Liver (tissue), 9 donors: ENCODE data around the gene ABCB4. TPM values are rescaled to one million over a fixed set of nuclear protein-coding genes. Genes with fewer than 3 reads are reported as not detected.

ENCODE experiments used
- DNase-seq: peaks from one replicate; pipeline ENCODE4 v3.0.0-alpha.2; 2017; ENCODE audit warnings: low spot score
- H3K27ac ChIP-seq, 2 donors: one replicate each; pipeline ENCODE4 v1.7.0; 2013; ENCODE audit warnings: inconsistent platforms in 2 of 2, low read length in 2 of 2, control low read depth in 1 of 2, low read depth in 1 of 2, mild to moderate bottlenecking in 1 of 2
- H3K27me3 ChIP-seq, 4 donors: one replicate each; pipeline versions ENCODE4 v1.6.1 to v1.7.0; 2013; ENCODE audit warnings: low read length in 3 of 4, inconsistent platforms in 1 of 4, mild to moderate bottlenecking in 1 of 4, moderate library complexity in 1 of 4; ENCODE audit not compliant: control insufficient read depth in 4 of 4, insufficient read depth in 4 of 4
- H3K36me3 ChIP-seq, 4 donors: one replicate each; pipeline versions ENCODE4 v1.6.1 to v1.7.0; 2013; ENCODE audit warnings: low read length in 3 of 4, mild to moderate bottlenecking in 3 of 4, low read depth in 1 of 4, moderate library complexity in 1 of 4; ENCODE audit not compliant: control insufficient read depth in 4 of 4, insufficient read depth in 3 of 4
- H3K4me1 ChIP-seq, 4 donors: one replicate each; pipeline versions ENCODE4 v1.6.1 to v1.7.0; 2013; ENCODE audit warnings: low read length in 3 of 4, mild to moderate bottlenecking in 3 of 4, moderate library complexity in 1 of 4; ENCODE audit not compliant: control insufficient read depth in 4 of 4, insufficient read depth in 4 of 4
- H3K4me3 ChIP-seq, 3 donors: one replicate each; pipeline versions ENCODE4 v1.6.1 to v1.7.0; 2013; ENCODE audit warnings: low read length in 3 of 3, control low read depth in 1 of 3, low read depth in 1 of 3, mild to moderate bottlenecking in 1 of 3
- H3K9ac ChIP-seq, 2 donors: one replicate each; pipeline ENCODE4 v1.7.0; 2013; ENCODE audit warnings: low read length in 2 of 2, mild to moderate bottlenecking in 2 of 2, moderate library complexity in 2 of 2, control low read depth in 1 of 2, low read depth in 1 of 2
- H3K9me3 ChIP-seq, 4 donors: one replicate each; pipeline versions ENCODE4 v1.6.1 to v1.7.0; 2013; ENCODE audit warnings: low read length in 3 of 4; ENCODE audit not compliant: control insufficient read depth in 4 of 4
- EGR1 ChIP-seq, 2 donors: IDR thresholded peaks; 2 replicates each; pipeline ENCODE4 v1.6.1; 2016 to 2018; ENCODE audit warnings: antibody characterized with exemption in 2 of 2, low read depth in 2 of 2
- FOXA1 ChIP-seq: IDR thresholded peaks from 2 replicates; pipeline ENCODE4 v1.6.1; 2016; ENCODE audit warnings: antibody characterized with exemption
- FOXA2 ChIP-seq: IDR thresholded peaks from 2 replicates; pipeline ENCODE4 v1.6.1; 2016; ENCODE audit warnings: antibody characterized with exemption
- GABPA ChIP-seq, 2 donors: IDR thresholded peaks in 1 of 2; conservative IDR thresholded peaks in 1 of 2; 2 replicates each; pipeline ENCODE4 v1.6.1; 2016; ENCODE audit warnings: antibody characterized with exemption in 2 of 2, mild to moderate bottlenecking in 1 of 2, moderate library complexity in 1 of 2
- HNF4A ChIP-seq, 2 donors: conservative IDR thresholded peaks; 2 replicates each; pipeline ENCODE4 v1.6.1; 2016; ENCODE audit warnings: antibody characterized with exemption in 2 of 2, mild to moderate bottlenecking in 2 of 2
- HNF4G ChIP-seq: IDR thresholded peaks from 2 replicates; pipeline ENCODE4 v1.6.1; 2016; ENCODE audit warnings: antibody characterized with exemption
- JUND ChIP-seq, 2 donors: IDR thresholded peaks; 2 replicates each; pipeline ENCODE4 v1.6.1; 2016; ENCODE audit warnings: antibody characterized with exemption in 2 of 2
- NR2F2 ChIP-seq: IDR thresholded peaks from 2 replicates; pipeline ENCODE4 v1.6.1; 2016; ENCODE audit warnings: antibody characterized with exemption
- RAD21 ChIP-seq, 2 donors: IDR thresholded peaks; 2 replicates each; pipeline ENCODE4 v1.6.1; 2016; ENCODE audit warnings: antibody characterized with exemption in 2 of 2, mild to moderate bottlenecking in 2 of 2
- RXRA ChIP-seq, 2 donors: IDR thresholded peaks; 2 replicates each; pipeline ENCODE4 v1.6.1; 2017 to 2018; ENCODE audit warnings: antibody characterized with exemption in 2 of 2, mild to moderate bottlenecking in 1 of 2
- SP1 ChIP-seq: IDR thresholded peaks from 2 replicates; pipeline ENCODE4 v1.6.1; 2018; ENCODE audit warnings: antibody characterized with exemption, mild to moderate bottlenecking
- TAF1 ChIP-seq: conservative IDR thresholded peaks from 2 replicates; pipeline ENCODE4 v1.6.1; 2016; ENCODE audit warnings: antibody characterized with exemption, mild to moderate bottlenecking
- WGBS: extraction: QIAGEN DNeasy Blood & Tissue Kit; methylation state at CpG from one replicate; pipeline ENCODE4 v1.1.7; 2013; 5-methylcytosine and 5-hydroxymethylcytosine counted together
- polyA plus RNA-seq, 2 donors: library from polyadenylated mRNA; stranded (reverse) in 1 of 2; unstranded in 1 of 2; fragments of 200-250 nt in 1 of 2; fragments of >200 nt in 1 of 2; fragmentation: Nextera tagmentation in 1 of 2; extraction: Ambion mirVana in 1 of 2; gene quantifications; one replicate each; pipeline versions ENCODE4 v1.2.1 to v1.2.3, GENCODE V29; 2013 to 2015
- total RNA-seq, 2 donors: library from RNA; depleted of rRNA; stranded (reverse); fragments of >200 nt; gene quantifications; one replicate each; pipeline ENCODE4 v1.2.3, GENCODE V29; 2014
- TF ChIP-seq, protein P1 (sequence below): IDR thresholded peaks from 2 replicates; pipeline ENCODE4 v1.6.1; 2016; ENCODE audit warnings: antibody characterized with exemption
- TF ChIP-seq, protein P2 (sequence below): IDR thresholded peaks from 2 replicates; pipeline ENCODE4 v1.6.1; 2016; ENCODE audit warnings: antibody characterized with exemption, mild to moderate bottlenecking
- TF ChIP-seq, protein P3 (sequence below): IDR thresholded peaks from 2 replicates; pipeline ENCODE4 v1.6.1; 2016; ENCODE audit warnings: antibody characterized with exemption
- donor health status: healthy.
- donor health status: healthy.
- donor health status: healthy.
- donor health status: healthy.
- donor health status: healthy.

The ABCB4 gene
- total and polyA plus RNA-seq, 4 donors, result 6.7 to 409 (median 77.6) TPM

DNA sequence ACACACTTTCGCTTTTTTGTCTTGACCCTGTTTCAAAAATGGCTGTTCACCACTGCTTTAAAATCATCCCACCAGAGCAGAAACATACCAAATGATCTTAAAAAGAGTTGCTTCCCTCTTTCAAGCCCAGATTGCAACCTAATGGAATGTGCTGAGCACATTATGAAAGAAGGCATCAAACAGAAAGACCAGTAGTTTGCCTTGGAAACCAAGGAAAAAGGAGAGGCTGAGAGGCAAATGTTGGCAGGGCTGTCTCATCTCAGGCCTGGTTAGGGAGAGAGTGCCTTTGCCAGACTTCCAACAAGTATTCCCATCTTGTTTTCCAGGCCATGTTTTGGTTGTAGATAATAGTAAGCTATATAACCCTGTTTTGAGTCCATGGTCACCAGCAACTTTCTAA lies 64.3 kb downstream of the ABCB4 start:
- 94% methylated on average over 1 of the region's 1 CpG for WGBS
- TF ChIP-seq HNF4G (no peak), GABPA (IDR thresholded peaks at IDR 0.05 in 1 of 2, conservative IDR thresholded peaks at IDR 0.05 in 1 of 2) (no peak), HNF4A (conservative IDR thresholded peaks at IDR 0.05) (no peak), JUND (IDR thresholded peaks at IDR 0.05) (no peak), RAD21 (IDR thresholded peaks at IDR 0.05) (no peak), FOXA1 (no peak), EGR1 (IDR thresholded peaks at IDR 0.05; ENCODE audit: low read depth in 2 of 2) (no peak), TAF1 (no peak), NR2F2 (no peak), RXRA (IDR thresholded peaks at IDR 0.05) (no peak), FOXA2 (no peak)
- TF ChIP-seq, protein P1, sequence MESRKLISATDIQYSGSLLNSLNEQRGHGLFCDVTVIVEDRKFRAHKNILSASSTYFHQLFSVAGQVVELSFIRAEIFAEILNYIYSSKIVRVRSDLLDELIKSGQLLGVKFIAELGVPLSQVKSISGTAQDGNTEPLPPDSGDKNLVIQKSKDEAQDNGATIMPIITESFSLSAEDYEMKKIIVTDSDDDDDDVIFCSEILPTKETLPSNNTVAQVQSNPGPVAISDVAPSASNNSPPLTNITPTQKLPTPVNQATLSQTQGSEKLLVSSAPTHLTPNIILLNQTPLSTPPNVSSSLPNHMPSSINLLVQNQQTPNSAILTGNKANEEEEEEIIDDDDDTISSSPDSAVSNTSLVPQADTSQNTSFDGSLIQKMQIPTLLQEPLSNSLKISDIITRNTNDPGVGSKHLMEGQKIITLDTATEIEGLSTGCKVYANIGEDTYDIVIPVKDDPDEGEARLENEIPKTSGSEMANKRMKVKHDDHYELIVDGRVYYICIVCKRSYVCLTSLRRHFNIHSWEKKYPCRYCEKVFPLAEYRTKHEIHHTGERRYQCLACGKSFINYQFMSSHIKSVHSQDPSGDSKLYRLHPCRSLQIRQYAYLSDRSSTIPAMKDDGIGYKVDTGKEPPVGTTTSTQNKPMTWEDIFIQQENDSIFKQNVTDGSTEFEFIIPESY, result no peak
- TF ChIP-seq, protein P2, sequence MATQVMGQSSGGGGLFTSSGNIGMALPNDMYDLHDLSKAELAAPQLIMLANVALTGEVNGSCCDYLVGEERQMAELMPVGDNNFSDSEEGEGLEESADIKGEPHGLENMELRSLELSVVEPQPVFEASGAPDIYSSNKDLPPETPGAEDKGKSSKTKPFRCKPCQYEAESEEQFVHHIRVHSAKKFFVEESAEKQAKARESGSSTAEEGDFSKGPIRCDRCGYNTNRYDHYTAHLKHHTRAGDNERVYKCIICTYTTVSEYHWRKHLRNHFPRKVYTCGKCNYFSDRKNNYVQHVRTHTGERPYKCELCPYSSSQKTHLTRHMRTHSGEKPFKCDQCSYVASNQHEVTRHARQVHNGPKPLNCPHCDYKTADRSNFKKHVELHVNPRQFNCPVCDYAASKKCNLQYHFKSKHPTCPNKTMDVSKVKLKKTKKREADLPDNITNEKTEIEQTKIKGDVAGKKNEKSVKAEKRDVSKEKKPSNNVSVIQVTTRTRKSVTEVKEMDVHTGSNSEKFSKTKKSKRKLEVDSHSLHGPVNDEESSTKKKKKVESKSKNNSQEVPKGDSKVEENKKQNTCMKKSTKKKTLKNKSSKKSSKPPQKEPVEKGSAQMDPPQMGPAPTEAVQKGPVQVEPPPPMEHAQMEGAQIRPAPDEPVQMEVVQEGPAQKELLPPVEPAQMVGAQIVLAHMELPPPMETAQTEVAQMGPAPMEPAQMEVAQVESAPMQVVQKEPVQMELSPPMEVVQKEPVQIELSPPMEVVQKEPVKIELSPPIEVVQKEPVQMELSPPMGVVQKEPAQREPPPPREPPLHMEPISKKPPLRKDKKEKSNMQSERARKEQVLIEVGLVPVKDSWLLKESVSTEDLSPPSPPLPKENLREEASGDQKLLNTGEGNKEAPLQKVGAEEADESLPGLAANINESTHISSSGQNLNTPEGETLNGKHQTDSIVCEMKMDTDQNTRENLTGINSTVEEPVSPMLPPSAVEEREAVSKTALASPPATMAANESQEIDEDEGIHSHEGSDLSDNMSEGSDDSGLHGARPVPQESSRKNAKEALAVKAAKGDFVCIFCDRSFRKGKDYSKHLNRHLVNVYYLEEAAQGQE, result no peak
- TF ChIP-seq, protein P3, sequence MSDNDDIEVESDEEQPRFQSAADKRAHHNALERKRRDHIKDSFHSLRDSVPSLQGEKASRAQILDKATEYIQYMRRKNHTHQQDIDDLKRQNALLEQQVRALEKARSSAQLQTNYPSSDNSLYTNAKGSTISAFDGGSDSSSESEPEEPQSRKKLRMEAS, result no peak

DNA sequence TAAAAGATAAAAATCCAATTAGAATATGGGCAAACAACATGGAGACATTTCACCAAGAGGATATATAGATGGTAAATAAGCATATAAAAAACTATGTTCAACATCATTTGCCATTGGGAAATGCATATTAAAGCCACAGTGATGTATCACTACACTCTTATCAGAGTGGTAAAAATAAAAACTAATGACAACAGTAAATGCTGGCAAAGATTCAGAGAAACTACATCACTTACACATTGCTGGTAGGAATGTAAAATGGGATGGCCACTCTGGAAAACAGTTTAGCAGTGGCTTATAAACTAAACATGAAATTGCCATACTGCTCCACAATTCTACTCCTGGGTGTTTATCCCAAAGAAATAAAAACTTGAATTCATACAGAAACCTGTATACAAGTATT lies 70.8 kb downstream of the ABCB4 start:
- DNase-seq, result no peak
- no peaks in the 10 kb centered on the region for H3K4me1 ChIP-seq
- H3K4me3 ChIP-seq, result no peak overlapping the region
- TF ChIP-seq JUND (IDR thresholded peaks at IDR 0.05) (no peak), HNF4A (conservative IDR thresholded peaks at IDR 0.05) (no peak), RXRA (IDR thresholded peaks at IDR 0.05) (no peak), SP1 (no peak), NR2F2 (no peak), RAD21 (IDR thresholded peaks at IDR 0.05) (no peak)
- TF ChIP-seq, protein P2, result no peak
- no peaks in the 10 kb centered on the region for H3K9me3 ChIP-seq
- no peak overlapping the region for H3K9ac ChIP-seq
- no peak overlapping the region for H3K27ac ChIP-seq
- H3K36me3 ChIP-seq, result peaks cover 8 to 60% (median 55%) of the 10 kb centered on the region in 4 donors
- H3K27me3 ChIP-seq, result no peaks in the 10 kb centered on the region

More for the DNA sequence above, 64.3 kb downstream of the ABCB4 start:
- no peak for DNase-seq
- H3K36me3 ChIP-seq, result peaks cover 4 to 53% (median 36%) of the 10 kb centered on the region in 4 donors
- H3K4me3 ChIP-seq, result no peak overlapping the region
- H3K4me1 ChIP-seq, result no peaks in the 10 kb centered on the region
- no peaks in the 10 kb centered on the region for H3K27me3 ChIP-seq
- no peak overlapping the region for H3K9ac ChIP-seq
- no peaks in the 10 kb centered on the region for H3K9me3 ChIP-seq
- no peak overlapping the region for H3K27ac ChIP-seq
